HL-60 (cell line): ENCODE measurements around the gene CNIH3.

ENCODE experiments used
- DNase-seq, 2 experiments: peaks; one replicate each; pipeline ENCODE4 v3.0.0-alpha.2; 2010 to 2020; ENCODE audit warnings: low read depth in 1 of 2, low spot score in 1 of 2
- H3K27ac ChIP-seq: fragments of 250-450 bp; sonication (Bioruptor Pico); replicated peaks from 2 replicates; pipeline ENCODE4 v1.5.1; 2020; ENCODE audit warnings: mild to moderate bottlenecking, moderate library complexity
- H3K27me3 ChIP-seq: fragments of 250-450 bp; sonication (Bioruptor Pico); 2 replicates; pipeline ENCODE4 v1.5.1; 2021; ENCODE audit warnings: mild to moderate bottlenecking, moderate library complexity; ENCODE audit not compliant: insufficient read depth, poor library complexity, severe bottlenecking
- H3K4me3 ChIP-seq: replicated peaks from 2 replicates; pipeline ENCODE4 v1.5.1; 2011; ENCODE audit warnings: mild to moderate bottlenecking, control low read depth, low read length; ENCODE audit not compliant: insufficient read depth
- CTCF ChIP-seq: IDR thresholded peaks from one replicate; pipeline ENCODE4 v1.5.1; 2011; ENCODE audit warnings: low read length, control low read depth, inconsistent platforms; ENCODE audit not compliant: insufficient read depth
- GABPA ChIP-seq: IDR thresholded peaks from 2 replicates; pipeline ENCODE4 v1.6.1; 2012; ENCODE audit warnings: low read depth
- POLR2AphosphoS5 ChIP-seq: IDR thresholded peaks from 2 replicates; pipeline ENCODE4 v1.6.1; 2012; ENCODE audit warnings: low read depth
- REST ChIP-seq: IDR thresholded peaks from 2 replicates; pipeline ENCODE4 v1.6.1; 2012; ENCODE audit warnings: low read depth; ENCODE audit not compliant: insufficient replicate concordance
- SPI1 ChIP-seq: IDR thresholded peaks from 2 replicates; pipeline ENCODE4 v1.6.1; 2012; ENCODE audit warnings: low read depth, mild to moderate bottlenecking, borderline replicate concordance

The CNIH3 gene

GRCh38 chr1:224777180-224777579, 161.1 kb downstream of the CNIH3 start:
- TF ChIP-seq SPI1 (no peak), REST (no peak), POLR2AphosphoS5 (no peak), GABPA (no peak), CTCF (no peak)
- no peak for DNase-seq

GRCh38 chr1:224779536-224779935, 163.4 kb downstream of the CNIH3 start:
- Histone ChIP-seq H3K27ac (no peak overlapping the region), H3K27me3 (no peaks in the 10 kb centered on the region), H3K4me3 (no peak overlapping the region)
- no peak for DNase-seq
- TF ChIP-seq CTCF = no peak

More at GRCh38 chr1:224777180-224777579, 161.1 kb downstream of the CNIH3 start:
- Histone ChIP-seq H3K27ac (no peak overlapping the region), H3K4me3 (no peak overlapping the region), H3K27me3 (no peaks in the 10 kb centered on the region)

GRCh38 chr1:224780736-224781135, 164.6 kb downstream of the CNIH3 start:
- Histone ChIP-seq H3K27ac (no peak overlapping the region), H3K4me3 (no peak overlapping the region), H3K27me3 (no peaks in the 10 kb centered on the region)
- TF ChIP-seq POLR2AphosphoS5 = no peak
- TF ChIP-seq CTCF = no peak
- no peak for TF ChIP-seq GABPA
- TF ChIP-seq SPI1 = no peak
- no peak for TF ChIP-seq REST
- no peak for DNase-seq

DNA sequence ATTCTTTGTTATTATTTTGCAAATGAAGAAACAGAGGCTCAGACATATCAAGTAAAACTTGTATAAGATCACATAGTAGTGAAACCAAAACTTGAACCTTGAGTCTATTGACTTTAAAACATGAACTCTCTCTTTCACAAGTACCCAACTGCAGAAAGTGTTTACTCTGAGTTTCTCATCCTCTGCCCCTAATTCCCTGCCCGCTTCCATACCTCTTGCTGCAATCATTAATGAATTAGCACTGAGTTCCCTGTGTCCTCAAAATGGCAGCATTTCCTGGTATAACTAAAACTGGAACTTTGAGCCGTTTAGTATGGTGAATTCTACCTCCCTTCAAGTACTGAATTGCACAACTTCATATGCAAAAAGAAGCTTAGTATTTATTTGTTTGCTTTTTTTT, 165.7 kb downstream of the CNIH3 start:
- H3K27ac ChIP-seq = no peak overlapping the region
- H3K27me3 ChIP-seq = no peaks in the 10 kb centered on the region
- TF ChIP-seq SPI1 = no peak
- TF ChIP-seq POLR2AphosphoS5 = no peak
- TF ChIP-seq GABPA = no peak
- no peak for TF ChIP-seq CTCF
- no peak for TF ChIP-seq REST
- no peak overlapping the region for H3K4me3 ChIP-seq
- no peak for DNase-seq
